Neural cell (in vitro differentiated cells): Measurements from ENCODE around the gene CYP3A7. TPM values are rescaled to one million over a fixed set of nuclear protein-coding genes. Genes with fewer than 3 reads are reported as not detected.
"Not testable (repeated sequence)": the region's sequence is repeated elsewhere in the genome, so short reads cannot be mapped to it uniquely, and the experiment has no call there.

Source experiments
- H2AFZ ChIP-seq: fragments of 200-600, 300-800 bp; sonication (generic), shearing (Covaris generic); 2 replicates; pipeline ENCODE4 v1.6.0; 2014; ENCODE audit warnings: low read depth, mild to moderate bottlenecking, antibody characterized with exemption, low read length, moderate library complexity
- H3F3A ChIP-seq: fragments of 200-600 bp; shearing (Covaris generic); 2 replicates; pipeline ENCODE4 v1.6.1; 2016; ENCODE audit warnings: mild to moderate bottlenecking, moderate library complexity, mixed read lengths, antibody characterized with exemption, low read length; ENCODE audit not compliant: insufficient read depth, poor library complexity, severe bottlenecking
- H3K27ac ChIP-seq: fragments of 200-600, 300-800 bp; sonication (generic), shearing (Covaris generic); 2 replicates; pipeline ENCODE4 v1.5.1; 2014; ENCODE audit warnings: mild to moderate bottlenecking, low read length, moderate library complexity
- H3K27me3 ChIP-seq: fragments of 300-800, 200-600 bp; sonication (generic), shearing (Covaris generic); 2 replicates; pipeline ENCODE4 v1.6.0; 2014; ENCODE audit warnings: mild to moderate bottlenecking, low read depth, low read length, moderate library complexity; ENCODE audit not compliant: insufficient read depth
- H3K36me3 ChIP-seq: fragments of 300-800, 200-600 bp; sonication (generic), shearing (Covaris generic); 2 replicates; pipeline ENCODE4 v1.5.1; 2014; ENCODE audit warnings: mild to moderate bottlenecking, antibody characterized with exemption, low read length, moderate library complexity; ENCODE audit not compliant: insufficient read depth
- H3K4me2 ChIP-seq: fragments of 300-800, 200-600 bp; sonication (generic), shearing (Covaris generic); 2 replicates; pipeline ENCODE4 v1.6.0; 2014; ENCODE audit warnings: mild to moderate bottlenecking, low read length
- H3K4me3 ChIP-seq: fragments of 300-800, 200-600 bp; sonication (generic), shearing (Covaris generic); 2 replicates; pipeline ENCODE4 v1.5.1; 2014; ENCODE audit warnings: mild to moderate bottlenecking, low read length, moderate library complexity
- H3K79me2 ChIP-seq: fragments of 200-600 bp; shearing (Covaris generic); replicated peaks from 2 replicates; pipeline ENCODE4 v1.6.0; 2014; ENCODE audit warnings: mild to moderate bottlenecking, low read length, moderate library complexity; ENCODE audit not compliant: insufficient read depth
- H3K9ac ChIP-seq: fragments of 300-800, 200-600 bp; sonication (generic), shearing (Covaris generic); 2 replicates; pipeline ENCODE4 v1.6.1; 2016; ENCODE audit warnings: mild to moderate bottlenecking, low read length, mixed read lengths
- H3K9me2 ChIP-seq: fragments of 200-600 bp; shearing (Covaris generic); 2 replicates; pipeline ENCODE4 v1.6.1; 2016; ENCODE audit warnings: mild to moderate bottlenecking, low read length, mixed read lengths; ENCODE audit not compliant: insufficient read depth
- H3K9me3 ChIP-seq: fragments of 200-600, 300-800 bp; sonication (generic), shearing (Covaris generic); 2 replicates; pipeline ENCODE4 v1.6.1; 2016; ENCODE audit warnings: mild to moderate bottlenecking, mixed run types, low read length, moderate library complexity, mixed read lengths
- H4K20me1 ChIP-seq: fragments of 200-600 bp; shearing (Covaris generic); 2 replicates; pipeline ENCODE4 v1.6.1; 2016; ENCODE audit warnings: mild to moderate bottlenecking, mixed run types; ENCODE audit not compliant: insufficient read depth
- EP300 ChIP-seq: fragments of 450-650 bp; conservative IDR thresholded peaks from 2 replicates; pipeline ENCODE4 v1.6.1; 2014; ENCODE audit warnings: antibody characterized with exemption, mild to moderate bottlenecking, moderate library complexity; ENCODE audit not compliant: poor library complexity, severe bottlenecking
- EZH2 ChIP-seq: fragments of 200-600, 300-800 bp; shearing (Covaris generic), sonication (generic); IDR thresholded peaks from 2 replicates; pipeline ENCODE4 v1.6.1; 2014; ENCODE audit warnings: antibody characterized with exemption, low read length, borderline replicate concordance, mild to moderate bottlenecking; ENCODE audit not compliant: insufficient read depth, poor library complexity, severe bottlenecking
- MXI1 ChIP-seq: fragments of 450-650 bp; conservative IDR thresholded peaks from 2 replicates; pipeline ENCODE4 v1.6.1; 2014; ENCODE audit warnings: antibody characterized with exemption, mild to moderate bottlenecking; ENCODE audit not compliant: poor library complexity, severe bottlenecking
- POLR2AphosphoS5 ChIP-seq: IDR thresholded peaks from 2 replicates; pipeline ENCODE4 v1.6.1; 2012
- RAD21 ChIP-seq: fragments of 450-650 bp; conservative IDR thresholded peaks from 2 replicates; pipeline ENCODE4 v1.6.1; 2014; ENCODE audit warnings: antibody characterized with exemption, mild to moderate bottlenecking, moderate library complexity
- SMC3 ChIP-seq: fragments of 450-650 bp; conservative IDR thresholded peaks from 2 replicates; pipeline ENCODE4 v1.6.1; 2014; ENCODE audit warnings: antibody characterized with exemption, mild to moderate bottlenecking, moderate library complexity; ENCODE audit not compliant: poor library complexity
- TAF1 ChIP-seq: IDR thresholded peaks from 2 replicates; pipeline ENCODE4 v1.6.1; 2012; ENCODE audit warnings: low read depth
- polyA plus RNA-seq: library from polyadenylated mRNA; depleted of rRNA; stranded (reverse); fragments of >200 nt; gene quantifications from 2 replicates; pipeline ENCODE4 v1.2.3, GENCODE V29; 2014
- TF ChIP-seq, protein P1 (sequence below): fragments of 450-650 bp; IDR thresholded peaks from 2 replicates; pipeline ENCODE4 v1.5.1; 2014; ENCODE audit warnings: antibody characterized with exemption, mild to moderate bottlenecking, moderate library complexity; ENCODE audit not compliant: poor library complexity, severe bottlenecking
- TF ChIP-seq, protein P2 (sequence below): IDR thresholded peaks from 2 replicates; pipeline ENCODE4 v1.6.1; 2012; ENCODE audit warnings: borderline replicate concordance

CYP3A7 gene
- polyA plus RNA-seq, 1 donor from 2014 or later: not detected

DNA sequence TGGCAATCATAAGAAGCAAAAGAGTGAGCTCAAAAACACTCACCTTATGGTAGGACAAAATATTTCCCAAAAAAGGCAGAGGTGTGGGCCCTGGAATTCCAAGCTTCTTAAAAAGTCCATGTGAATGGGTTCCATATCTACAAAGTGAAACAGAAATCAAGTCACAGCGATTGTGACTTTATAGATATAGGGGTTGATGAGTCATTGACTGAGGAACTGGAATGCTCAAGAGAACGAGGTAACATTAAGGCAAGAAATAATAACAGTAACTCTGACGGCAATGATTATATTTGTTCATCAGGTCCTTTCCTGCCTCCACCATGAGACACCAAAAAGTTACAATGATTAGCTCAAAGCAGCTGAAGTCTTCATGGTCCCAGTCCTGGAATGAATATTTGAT is 45.0 kb upstream of the CYP3A7 start:
- no peaks in the 10 kb centered on the region for H4K20me1 ChIP-seq
- no peaks in the 10 kb centered on the region for H3K9me2 ChIP-seq
- H3K4me3 ChIP-seq: no peak overlapping the region
- no peak overlapping the region for H3K9ac ChIP-seq
- H3K9me3 ChIP-seq: no peaks in the 10 kb centered on the region
- H2AFZ ChIP-seq: no peak overlapping the region
- H3K4me2 ChIP-seq: no peak overlapping the region
- H3K36me3 ChIP-seq: no peaks in the 10 kb centered on the region
- H3F3A ChIP-seq: no peaks in the 10 kb centered on the region
- H3K79me2 ChIP-seq: no peaks in the 10 kb centered on the region
- H3K27me3 ChIP-seq: no peaks in the 10 kb centered on the region
- no peak overlapping the region for H3K27ac ChIP-seq
- TF ChIP-seq SMC3 (no peak), EZH2 (no peak), MXI1 (no peak), RAD21 (no peak), EP300 (no peak), TAF1 (no peak), POLR2AphosphoS5 (no peak)
- TF ChIP-seq, protein P1, sequence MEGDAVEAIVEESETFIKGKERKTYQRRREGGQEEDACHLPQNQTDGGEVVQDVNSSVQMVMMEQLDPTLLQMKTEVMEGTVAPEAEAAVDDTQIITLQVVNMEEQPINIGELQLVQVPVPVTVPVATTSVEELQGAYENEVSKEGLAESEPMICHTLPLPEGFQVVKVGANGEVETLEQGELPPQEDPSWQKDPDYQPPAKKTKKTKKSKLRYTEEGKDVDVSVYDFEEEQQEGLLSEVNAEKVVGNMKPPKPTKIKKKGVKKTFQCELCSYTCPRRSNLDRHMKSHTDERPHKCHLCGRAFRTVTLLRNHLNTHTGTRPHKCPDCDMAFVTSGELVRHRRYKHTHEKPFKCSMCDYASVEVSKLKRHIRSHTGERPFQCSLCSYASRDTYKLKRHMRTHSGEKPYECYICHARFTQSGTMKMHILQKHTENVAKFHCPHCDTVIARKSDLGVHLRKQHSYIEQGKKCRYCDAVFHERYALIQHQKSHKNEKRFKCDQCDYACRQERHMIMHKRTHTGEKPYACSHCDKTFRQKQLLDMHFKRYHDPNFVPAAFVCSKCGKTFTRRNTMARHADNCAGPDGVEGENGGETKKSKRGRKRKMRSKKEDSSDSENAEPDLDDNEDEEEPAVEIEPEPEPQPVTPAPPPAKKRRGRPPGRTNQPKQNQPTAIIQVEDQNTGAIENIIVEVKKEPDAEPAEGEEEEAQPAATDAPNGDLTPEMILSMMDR: no peak
- TF ChIP-seq, protein P2, sequence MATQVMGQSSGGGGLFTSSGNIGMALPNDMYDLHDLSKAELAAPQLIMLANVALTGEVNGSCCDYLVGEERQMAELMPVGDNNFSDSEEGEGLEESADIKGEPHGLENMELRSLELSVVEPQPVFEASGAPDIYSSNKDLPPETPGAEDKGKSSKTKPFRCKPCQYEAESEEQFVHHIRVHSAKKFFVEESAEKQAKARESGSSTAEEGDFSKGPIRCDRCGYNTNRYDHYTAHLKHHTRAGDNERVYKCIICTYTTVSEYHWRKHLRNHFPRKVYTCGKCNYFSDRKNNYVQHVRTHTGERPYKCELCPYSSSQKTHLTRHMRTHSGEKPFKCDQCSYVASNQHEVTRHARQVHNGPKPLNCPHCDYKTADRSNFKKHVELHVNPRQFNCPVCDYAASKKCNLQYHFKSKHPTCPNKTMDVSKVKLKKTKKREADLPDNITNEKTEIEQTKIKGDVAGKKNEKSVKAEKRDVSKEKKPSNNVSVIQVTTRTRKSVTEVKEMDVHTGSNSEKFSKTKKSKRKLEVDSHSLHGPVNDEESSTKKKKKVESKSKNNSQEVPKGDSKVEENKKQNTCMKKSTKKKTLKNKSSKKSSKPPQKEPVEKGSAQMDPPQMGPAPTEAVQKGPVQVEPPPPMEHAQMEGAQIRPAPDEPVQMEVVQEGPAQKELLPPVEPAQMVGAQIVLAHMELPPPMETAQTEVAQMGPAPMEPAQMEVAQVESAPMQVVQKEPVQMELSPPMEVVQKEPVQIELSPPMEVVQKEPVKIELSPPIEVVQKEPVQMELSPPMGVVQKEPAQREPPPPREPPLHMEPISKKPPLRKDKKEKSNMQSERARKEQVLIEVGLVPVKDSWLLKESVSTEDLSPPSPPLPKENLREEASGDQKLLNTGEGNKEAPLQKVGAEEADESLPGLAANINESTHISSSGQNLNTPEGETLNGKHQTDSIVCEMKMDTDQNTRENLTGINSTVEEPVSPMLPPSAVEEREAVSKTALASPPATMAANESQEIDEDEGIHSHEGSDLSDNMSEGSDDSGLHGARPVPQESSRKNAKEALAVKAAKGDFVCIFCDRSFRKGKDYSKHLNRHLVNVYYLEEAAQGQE: no peak

DNA sequence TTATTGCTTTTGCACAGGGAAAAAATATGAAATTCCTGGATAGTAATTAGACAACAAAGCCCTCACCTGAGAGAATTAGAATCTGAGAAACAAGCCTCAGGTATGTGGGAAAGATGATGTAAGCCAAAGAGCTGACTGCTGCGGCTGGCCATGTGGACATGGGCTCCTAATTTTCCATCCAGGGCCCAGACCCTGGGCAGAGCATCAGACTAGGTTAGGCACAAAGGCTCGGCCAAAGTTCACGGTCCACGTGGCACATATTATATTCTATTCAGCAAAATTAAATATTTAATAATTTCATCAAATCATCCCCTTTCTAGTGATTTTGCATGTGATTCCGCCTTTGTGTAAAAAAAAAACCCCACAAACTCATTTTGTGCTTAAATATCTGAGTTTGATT is 43.9 kb upstream of the CYP3A7 start:
- Histone ChIP-seq H3F3A (no peaks in the 10 kb centered on the region), H3K4me3 (no peak overlapping the region), H3K9me2 (no peaks in the 10 kb centered on the region), H3K27me3 (no peaks in the 10 kb centered on the region), H3K36me3 (no peaks in the 10 kb centered on the region), H2AFZ (no peak overlapping the region), H3K4me2 (no peak overlapping the region), H3K79me2 (no peaks in the 10 kb centered on the region), H3K27ac (no peak overlapping the region), H3K9me3 (no peaks in the 10 kb centered on the region), H4K20me1 (no peaks in the 10 kb centered on the region), H3K9ac (no peak overlapping the region)
- TF ChIP-seq EP300 (no peak), EZH2 (no peak), MXI1 (no peak), TAF1 (no peak), RAD21 (no peak)

DNA sequence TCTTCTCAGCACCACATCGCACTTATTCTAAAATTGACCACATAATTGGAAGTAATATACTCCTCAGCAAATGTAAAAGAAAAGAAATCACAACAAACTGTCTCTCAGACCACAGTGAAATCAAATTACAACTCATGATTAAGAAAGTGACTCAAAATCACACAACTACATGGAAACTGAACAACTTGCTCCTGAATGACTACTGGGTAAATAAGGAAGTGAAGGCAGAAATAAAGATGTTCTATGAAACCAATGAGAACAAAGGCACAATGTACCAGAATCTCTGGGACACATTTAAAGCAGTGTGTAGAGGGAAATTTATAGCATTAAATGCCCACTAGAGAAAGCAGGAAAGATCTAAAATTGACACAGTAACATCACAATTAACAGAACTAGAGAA is 38.4 kb upstream of the CYP3A7 start:
- H3K27ac ChIP-seq, H3K9me3 ChIP-seq, H3F3A ChIP-seq, H3K4me2 ChIP-seq, H3K9ac ChIP-seq, H3K4me3 ChIP-seq, H3K27me3 ChIP-seq, H2AFZ ChIP-seq, H3K79me2 ChIP-seq, H3K36me3 ChIP-seq, H4K20me1 ChIP-seq, H3K9me2 ChIP-seq: not testable (repeated sequence)
